T-helper 2 cell treated with Interferon-gamma antibody and Interleukin-4, amounts not matched to agents 100 ng/mL and 5 ng/mL, for 36 hours (primary cell): ENCODE results near the gene UBXN10. TPM values are rescaled to one million over a fixed set of nuclear protein-coding genes. Genes with fewer than 3 reads are reported as not detected.

Experiments used
- intact Hi-C: fragments of 100-400 bp; cut with micrococcal nuclease; formaldehyde crosslinking; loops from one replicate; pipeline ENCODE4 v1.15.1; 2023
- total RNA-seq: library from RNA; stranded (reverse); gene quantifications from 2 replicates; pipeline ENCODE4 v1.2.3, GENCODE V29; 2022

Gene UBXN10
- total RNA-seq, 1 donor from 2014 or later, result 0.45 TPM

DNA sequence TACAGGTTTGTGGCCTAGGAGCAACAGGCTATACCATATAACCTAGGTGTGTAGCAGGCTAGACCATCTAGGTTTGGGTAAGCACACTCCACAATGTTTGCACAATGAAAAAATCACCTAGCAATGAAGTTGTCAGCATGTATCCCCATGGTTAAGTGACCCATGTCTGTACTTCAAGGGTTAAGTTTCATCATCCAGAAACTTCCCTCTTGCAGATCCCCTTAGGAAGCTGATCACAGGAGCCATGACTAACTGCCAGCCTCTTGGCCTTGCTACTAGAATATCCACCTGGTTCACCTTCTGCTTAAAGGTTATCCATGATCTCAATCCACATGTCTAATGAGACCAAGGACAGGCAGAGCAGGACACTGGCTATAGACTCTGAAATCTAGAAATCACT, 3.5 kb upstream of the UBXN10 start:
- intact Hi-C loops, result no loop called here

DNA sequence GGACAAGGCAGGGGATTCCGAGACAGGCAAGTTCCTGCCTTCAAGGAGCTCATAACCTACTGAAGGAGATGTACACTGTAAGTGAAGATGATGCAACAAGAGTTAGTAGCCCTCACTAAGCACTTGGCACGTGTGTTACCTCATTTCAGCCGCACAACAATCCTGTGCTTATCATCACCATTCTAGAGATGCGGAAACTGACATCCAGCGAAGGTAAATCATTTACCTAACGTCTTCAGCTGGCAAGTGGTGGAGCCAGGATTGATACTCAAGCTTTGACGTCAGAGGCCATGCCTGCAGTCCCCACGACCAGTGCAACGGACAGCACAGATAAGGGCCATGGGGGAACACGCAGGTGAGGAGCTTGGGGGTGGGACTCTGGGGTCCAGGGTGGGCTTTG, 2.9 kb upstream of the UBXN10 start:
- intact Hi-C loops, result no loop called here

DNA sequence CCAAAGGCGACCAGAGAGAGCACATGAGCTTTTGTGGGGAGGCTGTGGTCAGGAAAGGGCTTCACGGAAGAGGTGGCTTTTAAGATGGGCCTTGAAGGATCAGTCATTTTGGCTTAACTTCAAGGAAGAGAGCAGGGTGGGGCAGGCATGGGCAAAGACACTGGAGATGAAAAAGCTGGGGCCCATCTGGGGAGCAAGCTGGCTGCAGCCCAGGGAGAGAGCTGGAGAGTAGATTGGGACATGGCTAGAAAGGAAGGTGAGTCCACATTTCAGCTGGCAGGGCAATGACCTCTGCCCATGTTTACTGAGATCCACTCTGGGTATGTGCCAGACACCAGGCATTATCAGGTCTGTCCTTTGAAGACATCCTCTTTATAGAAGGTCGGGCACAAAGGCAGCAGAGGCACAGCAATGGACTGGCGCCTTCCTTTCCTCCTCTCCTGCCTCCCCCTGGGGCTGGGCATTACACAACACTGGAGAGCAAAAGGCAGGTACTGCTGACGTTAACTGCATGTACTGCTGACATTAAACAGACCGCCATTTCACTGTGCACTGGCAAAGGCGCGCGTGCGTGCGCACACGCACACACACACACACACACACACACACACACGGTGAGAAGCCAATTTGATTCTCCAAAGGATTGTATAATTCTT, 2.2 kb upstream of the UBXN10 start:
- intact Hi-C loops, result no loop called here

DNA sequence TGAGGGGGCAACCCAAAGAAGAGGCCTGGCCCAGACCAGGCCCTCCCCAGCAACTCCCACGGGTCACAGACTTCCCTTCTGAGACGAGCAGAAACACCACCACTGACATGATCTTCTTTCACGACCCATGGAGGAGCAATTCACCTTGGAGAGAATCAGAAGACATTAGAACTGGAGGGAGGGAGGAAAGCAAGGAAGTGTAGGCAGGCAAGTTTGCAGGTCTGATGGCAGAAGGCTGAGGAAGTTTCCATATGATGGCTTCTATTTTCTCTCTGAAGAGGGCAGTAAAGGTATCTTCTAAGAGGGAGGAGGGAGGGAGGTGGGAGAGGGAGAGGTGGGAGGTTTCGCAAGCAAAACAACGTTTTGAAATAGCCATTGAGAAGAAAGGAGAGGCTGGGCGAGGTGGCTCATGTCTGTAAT, 1.4 kb upstream of the UBXN10 start:
- intact Hi-C loops, result no loop called here

DNA sequence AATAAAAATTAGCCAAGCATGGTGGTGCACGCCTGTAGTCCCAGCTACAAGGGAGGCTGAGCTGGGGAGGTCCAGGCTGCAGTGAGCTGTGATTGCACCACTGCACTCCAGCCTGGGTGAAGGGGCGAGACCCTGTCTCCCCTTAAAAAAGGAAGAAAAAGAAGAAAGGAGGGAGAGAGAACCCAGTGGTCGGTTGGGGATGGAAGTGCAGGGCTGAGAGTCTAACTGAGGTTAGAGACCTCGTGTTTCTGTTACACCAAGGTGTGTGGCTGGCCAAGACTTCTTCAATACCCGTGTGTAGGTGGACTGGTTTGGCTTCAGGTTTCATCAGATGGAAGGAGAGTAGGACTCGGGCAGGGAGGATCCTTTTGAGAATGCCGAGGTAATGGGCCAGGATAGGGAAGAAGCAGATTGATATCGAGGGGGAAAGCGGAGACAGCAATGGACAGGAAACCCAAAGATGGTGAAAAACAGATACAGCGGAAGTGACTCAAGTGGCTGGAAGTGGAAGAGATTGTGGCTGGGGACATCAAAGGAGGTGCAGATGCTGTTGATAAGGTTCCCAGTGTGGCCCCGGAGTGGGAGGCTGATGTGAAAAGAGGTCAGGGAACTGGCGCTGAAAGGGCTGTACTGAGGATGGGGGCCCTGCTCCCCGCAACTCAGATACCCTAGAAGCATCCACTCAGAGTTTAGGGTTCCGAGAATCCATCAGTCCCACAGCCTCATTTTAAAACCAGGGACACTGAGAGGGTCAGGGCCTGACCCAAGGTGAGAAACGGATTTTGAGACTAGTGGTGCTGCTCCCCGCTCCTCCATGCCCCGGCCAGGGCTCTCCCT, 681 bp upstream of the UBXN10 start:
- intact Hi-C loops, result loop anchor here (5.0 kb wide), 1 partner anchor 33 kb away; no protein-coding TSS in a partner anchor

DNA sequence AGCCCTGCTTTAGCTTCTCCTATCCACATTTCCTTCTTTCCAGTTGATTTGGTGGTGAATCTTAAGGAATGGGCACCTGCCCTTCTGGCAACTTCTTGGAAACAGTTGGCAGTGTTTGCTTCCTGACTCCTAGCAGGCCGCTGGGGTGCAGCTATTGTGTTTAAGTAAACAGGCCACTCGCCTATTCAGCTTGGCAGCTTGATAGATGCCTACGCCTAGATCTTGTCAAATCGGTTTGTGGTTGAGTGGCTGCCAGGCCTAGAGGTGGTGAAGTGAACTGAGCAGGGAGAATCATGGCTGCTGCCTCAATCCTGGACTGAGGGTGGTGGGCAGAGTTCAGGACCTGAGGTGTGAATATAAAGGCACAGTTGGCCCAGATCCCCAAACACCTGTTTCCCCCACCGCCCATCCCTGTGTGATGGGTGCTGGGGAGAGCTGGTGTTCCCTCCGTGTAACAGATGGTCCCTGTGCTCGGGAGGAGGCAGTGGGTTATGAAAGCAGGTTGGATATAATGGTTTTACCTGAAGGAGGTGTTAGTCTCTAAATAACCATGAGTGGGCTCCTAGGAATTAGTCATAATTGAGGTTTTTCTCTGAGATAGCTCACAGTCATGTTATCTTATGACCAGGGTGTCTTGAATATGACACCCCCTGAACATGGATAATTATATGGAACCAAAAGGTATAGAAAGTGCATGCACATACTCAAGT, 1.4 kb downstream of the UBXN10 start:
- intact Hi-C loops, result loop anchor here (5.0 kb wide), 1 partner anchor 35 kb away; no protein-coding TSS in a partner anchor

DNA sequence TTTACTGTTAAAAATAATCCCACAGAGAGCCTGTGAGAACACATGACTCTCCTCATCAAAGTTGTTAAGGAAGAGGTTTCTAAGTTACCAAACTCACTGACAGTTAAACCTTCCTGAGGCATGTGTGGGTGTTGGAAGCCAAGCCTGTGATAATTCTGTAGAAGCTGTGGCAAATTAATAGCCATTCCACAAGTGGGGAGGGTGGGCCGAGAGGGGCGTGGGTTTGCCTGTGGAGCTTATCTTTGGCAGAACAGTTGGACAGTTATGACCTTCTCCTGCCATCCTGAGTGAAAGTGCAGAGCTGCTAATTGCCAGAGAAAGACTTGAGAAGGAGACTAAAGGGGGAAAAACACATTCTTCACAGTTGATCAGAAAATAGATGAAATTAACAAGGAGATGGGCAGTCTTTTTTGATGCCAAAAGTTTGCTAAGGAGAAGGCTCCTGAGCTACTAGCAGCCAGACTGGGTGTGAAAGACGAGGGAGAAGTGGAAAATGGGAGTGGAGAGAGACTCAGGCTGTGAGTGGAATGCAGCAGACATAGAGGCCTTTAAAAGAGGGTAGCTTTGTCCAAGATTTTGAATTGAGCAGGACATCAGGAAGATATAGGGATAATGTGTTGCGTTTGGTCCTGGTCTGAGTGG, 2.0 kb downstream of the UBXN10 start:
- intact Hi-C loops, result loop anchor here (5.0 kb wide), 1 partner anchor 36 kb away; no protein-coding TSS in a partner anchor

DNA sequence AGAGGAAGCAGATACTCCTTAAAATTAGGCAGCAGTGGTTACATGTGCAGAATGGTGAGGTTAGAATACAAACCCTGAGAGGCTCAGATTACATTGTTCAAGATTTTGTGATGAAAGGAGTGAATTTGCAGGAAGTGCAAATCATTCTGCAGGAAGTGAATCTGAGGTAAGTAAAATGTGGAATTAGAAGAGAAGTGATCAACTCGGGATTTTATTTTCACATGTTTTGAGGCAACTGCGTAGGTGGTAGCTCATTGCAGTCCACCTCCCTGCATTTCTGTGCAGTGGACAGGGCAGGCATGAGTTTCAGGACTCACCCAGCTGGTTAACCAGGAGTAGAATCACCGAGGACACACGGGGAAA, 2.5 kb downstream of the UBXN10 start:
- intact Hi-C loops, result loop anchor here (5.0 kb wide), 1 partner anchor 36 kb away; no protein-coding TSS in a partner anchor

DNA sequence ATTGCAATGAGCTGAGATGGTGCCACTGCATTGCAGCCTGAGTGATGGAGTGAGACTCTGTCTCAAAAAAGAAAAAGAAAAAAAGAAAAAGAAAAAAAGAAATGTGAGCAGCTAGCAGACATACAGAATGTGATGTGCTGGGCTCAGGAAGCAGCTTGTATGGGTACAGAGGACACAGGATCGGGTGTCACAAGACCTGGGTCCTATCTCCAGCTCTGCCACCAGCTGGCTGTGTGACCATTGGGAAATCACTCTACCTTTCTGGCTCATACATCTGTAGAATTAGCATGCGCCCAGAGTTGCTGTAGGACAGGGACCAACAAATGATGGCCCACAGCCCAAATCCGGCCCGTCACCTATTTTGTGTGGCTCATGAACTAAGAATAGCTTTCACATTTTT, 3.8 kb downstream of the UBXN10 start:
- intact Hi-C loops, result loop anchor here (5.0 kb wide), 1 partner anchor 37 kb away; no protein-coding TSS in a partner anchor

DNA sequence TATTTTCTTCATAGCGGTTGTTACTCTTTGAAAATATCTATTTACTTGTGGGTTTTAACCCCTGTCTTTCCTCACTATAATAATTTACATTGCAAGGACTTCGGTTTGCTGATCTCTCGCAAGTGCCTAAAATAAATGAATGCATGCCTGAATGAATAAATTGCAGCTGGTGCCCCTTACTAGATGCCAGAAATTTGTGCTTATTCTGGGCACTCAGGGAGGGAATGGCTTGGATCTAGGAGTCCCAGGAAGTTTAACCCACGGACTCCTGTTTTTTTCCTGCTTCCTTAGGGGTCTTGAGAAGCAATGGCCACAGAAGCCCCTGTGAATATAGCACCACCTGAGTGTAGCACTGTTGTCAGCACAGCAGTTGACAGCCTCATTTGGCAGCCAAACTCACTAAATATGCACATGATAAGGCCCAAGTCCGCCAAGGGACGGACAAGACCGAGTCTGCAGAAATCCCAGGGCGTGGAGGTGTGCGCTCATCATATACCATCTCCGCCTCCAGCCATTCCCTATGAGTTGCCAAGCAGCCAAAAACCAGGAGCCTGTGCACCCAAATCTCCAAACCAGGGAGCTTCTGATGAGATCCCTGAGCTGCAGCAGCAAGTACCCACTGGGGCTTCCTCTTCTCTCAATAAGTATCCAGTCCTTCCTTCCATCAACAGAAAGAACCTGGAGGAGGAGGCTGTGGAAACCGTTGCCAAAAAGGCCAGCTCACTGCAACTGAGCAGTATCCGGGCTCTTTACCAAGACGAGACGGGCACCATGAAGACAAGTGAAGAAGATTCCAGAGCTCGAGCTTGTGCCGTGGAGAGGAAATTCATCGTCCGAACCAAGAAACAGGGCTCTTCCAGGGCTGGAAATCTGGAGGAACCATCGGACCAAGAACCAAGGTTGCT, 4.6 kb downstream of the UBXN10 start:
- intact Hi-C loops, result no loop called here

DNA sequence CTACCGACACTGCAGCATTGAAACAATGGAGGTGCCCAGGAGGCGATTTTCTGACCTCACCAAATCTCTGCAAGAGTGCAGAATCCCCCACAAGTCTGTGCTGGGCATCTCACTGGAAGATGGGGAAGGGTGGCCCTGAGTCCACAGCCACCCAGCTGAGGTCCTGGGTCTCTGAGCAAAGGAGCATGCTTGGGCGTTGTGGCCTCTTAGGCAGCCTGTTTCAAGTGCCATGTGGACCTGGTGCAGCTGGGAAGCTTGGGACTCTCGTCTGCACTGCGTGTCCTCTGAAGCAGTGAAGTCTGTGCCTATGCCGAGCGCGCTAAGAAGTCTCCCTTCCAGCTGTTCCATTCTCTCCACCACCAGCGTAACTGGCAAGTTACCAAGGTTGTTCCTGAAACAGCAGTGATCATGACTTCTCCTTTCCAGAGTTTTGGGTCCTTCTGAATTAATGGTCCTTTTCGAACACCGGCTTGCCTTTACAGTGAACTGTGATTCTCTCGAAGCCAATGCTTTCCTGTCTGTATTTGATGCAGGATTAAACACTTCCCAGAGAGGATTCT, 5.5 kb downstream of the UBXN10 start:
- intact Hi-C loops, result no loop called here

DNA sequence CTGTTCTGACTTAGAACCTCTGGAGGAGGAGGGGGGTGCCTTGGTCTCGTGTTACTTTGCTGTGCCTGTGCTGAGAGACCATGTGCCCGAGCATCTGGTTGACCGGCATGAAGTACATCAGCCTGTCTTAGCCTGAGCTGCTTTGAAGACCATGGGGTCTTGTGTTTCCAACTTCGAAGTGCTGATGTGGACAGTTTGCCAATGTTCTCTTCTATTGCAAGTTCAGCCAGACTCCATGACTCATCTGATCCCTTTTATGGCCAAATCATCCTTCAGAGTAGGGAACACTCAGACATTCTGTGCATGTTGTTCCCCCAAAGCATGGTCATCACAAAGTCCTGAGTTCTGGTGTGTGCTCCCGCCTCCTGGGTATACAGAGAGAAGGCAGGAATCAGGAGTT, 6.5 kb downstream of the UBXN10 start:
- intact Hi-C loops, result no loop called here

DNA sequence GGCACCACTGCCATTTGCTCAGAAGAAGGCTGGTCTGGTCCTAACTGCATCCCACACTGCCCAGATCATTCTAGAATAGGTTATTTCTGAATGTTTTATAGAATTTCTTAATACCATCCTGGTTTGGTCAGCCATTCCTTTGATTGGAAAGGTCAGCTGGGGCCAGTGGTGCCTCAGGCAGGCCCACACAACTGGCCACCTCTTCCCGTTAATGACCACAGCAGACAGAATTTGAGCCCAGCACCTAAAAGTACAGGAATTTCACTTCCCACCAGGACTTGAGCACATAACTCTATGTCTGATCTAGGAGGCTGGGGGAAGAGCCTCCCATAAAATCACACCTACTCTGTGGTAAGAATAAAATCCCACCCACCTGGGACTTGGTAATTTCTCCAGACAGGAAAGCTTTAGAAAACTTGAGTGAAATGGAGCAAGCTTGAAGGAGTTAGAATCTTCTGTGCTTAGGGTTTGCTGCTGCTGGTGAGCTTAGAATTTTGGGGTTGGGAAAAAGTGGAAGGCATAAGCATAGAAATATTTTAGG, 7.0 kb downstream of the UBXN10 start:
- intact Hi-C loops, result no loop called here

DNA sequence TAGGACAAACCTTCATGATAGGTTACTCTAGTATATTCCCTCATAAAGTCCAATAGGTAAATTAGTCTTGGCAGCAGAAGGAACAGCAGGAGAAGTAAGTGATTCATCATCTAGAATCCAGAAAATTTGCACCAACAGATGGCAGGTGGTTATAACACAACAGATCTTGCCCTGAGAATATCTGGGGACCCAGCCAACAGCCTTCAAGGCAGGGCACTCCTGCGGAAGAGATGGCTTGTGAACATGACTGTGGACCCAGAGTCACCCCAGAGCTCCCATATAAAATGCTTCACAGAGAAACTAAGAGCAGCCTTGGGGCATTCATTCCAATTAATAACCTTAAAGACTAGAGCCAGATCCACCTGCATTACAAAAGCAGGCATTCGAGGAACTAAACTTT, 8.3 kb downstream of the UBXN10 start:
- intact Hi-C loops, result loop anchor here (2.0 kb wide), 1 partner anchor 275 kb away; no protein-coding TSS in a partner anchor

DNA sequence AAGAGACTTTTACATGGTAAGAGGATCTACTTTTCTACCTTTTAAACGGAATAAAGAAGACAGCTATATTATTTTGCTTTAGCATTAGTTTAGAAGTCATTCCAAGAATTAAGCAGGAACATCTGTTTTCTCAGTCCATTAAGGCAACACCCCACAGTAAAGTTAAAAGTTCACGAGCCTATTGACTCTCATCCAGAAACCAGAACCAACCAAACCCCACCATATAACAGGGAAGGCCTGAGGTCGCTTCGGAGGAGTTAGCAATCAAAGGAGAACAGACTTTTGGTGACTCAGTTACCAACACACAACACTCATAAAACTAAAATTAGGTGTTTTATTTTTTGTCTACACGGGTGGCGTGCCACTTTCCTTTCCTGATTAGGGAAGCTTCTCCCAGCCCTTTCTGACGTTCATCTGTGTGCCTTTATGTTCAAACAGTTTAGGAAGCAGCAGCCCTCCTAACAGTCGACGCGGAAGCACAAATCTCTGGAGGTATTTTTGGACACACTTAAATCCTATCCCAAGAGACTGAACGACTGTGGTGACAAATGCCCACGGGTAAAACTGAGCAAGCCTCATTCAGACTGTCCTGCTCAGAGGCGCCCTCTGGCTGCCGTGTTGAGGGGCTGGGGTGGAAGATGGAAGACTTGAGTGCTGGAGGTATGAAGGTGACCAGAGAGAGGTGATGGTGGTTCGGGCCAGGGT, 9.0 kb downstream of the UBXN10 start:
- intact Hi-C loops, result loop anchor here (1.0 to 2.0 kb wide), 2 partner anchors 30 to 276 kb away; no protein-coding TSS in a partner anchor

DNA sequence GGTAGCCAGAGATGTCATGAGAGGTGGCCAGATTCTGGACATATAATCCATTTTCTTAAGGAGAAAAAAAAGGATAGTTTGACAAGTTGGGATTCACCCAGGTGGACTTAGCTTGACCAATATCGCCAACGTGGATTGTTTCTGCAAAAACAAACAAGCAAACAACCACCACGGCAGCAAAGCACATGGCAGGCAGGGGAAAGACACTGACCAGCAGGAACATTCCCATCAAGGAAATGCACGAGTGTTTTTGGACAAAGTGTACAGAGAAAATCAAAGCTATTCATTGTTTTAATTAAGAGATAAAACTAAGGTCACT, 9.5 kb downstream of the UBXN10 start:
- intact Hi-C loops, result loop anchor here (1.0 to 2.0 kb wide), 2 partner anchors 30 to 277 kb away; no protein-coding TSS in a partner anchor

DNA sequence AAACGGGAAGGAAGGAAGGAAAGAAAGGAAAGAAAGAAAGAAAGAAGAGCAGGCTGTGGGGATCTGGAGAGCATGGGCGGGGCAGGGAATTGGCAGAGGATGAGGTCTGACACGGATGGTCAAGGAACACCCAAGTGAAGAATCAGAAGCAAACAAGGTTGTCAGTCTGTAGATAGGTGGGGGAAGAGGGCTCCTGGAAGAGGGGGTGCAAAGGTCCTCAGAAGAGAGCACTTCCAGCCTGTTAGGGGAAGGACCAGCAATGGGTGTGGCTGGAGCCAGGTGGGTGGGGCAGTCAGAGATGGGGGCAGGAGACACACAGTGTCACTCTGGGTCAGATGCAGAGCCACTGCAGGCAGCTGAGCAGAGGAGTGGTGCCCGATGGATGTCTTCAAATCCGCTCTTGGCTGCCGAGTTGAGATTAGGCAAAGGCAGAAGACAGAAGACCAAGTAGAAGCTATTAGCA, 11.5 kb downstream of the UBXN10 start:
- intact Hi-C loops, result no loop called here

DNA sequence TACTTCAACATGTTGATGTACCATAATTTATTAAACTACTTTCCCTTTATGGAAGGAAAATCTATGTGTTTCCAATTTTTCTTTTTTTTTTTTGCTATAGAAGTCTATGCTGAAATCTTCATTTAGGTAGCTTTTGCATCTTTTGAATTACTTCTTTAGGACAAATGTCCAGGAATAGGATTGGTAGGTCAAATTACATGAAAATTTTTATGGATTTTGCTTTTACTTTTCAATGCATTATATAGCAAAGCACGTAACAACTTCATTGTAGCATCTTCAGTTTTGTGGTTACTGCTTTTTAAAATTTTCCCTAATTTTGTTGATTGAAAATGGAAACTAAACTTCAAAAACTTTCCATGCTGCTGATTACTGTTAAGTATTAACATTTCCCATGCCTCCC, 12.4 kb downstream of the UBXN10 start:
- intact Hi-C loops, result no loop called here

DNA sequence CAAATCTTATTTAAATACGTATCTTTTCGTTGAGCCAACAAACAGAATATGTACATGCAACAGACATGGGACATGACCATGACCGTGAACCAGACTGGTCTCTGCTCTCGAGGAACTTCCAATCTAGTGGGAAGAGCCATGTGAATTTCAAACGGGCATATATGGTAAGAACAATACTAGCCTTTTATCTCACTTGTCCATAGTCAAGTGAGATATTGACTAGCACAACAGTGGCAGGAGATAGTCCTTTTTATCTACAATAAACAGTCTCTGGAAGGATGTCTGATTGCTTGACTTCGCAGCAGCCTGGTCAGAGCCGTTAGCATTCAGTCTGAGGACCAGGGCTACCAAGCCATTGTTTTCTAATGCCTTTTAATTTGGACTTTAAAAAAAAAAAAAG, 13.0 kb downstream of the UBXN10 start:
- intact Hi-C loops, result no loop called here
